Liver (tissue), 9 donors: ENCODE results near the gene DHRS1. TPM values are rescaled to one million over a fixed set of nuclear protein-coding genes. Genes with fewer than 3 reads are reported as not detected.
A peak's percentile ranks its signal among the peaks of the same experiment; 100 is the strongest.

Experiments
- DNase-seq: peaks from one replicate; pipeline ENCODE4 v3.0.0-alpha.2; 2017; ENCODE audit warnings: low spot score
- H3K27ac ChIP-seq, 2 donors: one replicate each; pipeline ENCODE4 v1.7.0; 2013; ENCODE audit warnings: inconsistent platforms in 2 of 2, low read length in 2 of 2, control low read depth in 1 of 2, low read depth in 1 of 2, mild to moderate bottlenecking in 1 of 2
- H3K27me3 ChIP-seq, 4 donors: one replicate each; pipeline versions ENCODE4 v1.6.1 to v1.7.0; 2013; ENCODE audit warnings: low read length in 3 of 4, inconsistent platforms in 1 of 4, mild to moderate bottlenecking in 1 of 4, moderate library complexity in 1 of 4; ENCODE audit not compliant: control insufficient read depth in 4 of 4, insufficient read depth in 4 of 4
- H3K36me3 ChIP-seq, 4 donors: one replicate each; pipeline versions ENCODE4 v1.6.1 to v1.7.0; 2013; ENCODE audit warnings: low read length in 3 of 4, mild to moderate bottlenecking in 3 of 4, low read depth in 1 of 4, moderate library complexity in 1 of 4; ENCODE audit not compliant: control insufficient read depth in 4 of 4, insufficient read depth in 3 of 4
- H3K4me1 ChIP-seq, 4 donors: one replicate each; pipeline versions ENCODE4 v1.6.1 to v1.7.0; 2013; ENCODE audit warnings: low read length in 3 of 4, mild to moderate bottlenecking in 3 of 4, moderate library complexity in 1 of 4; ENCODE audit not compliant: control insufficient read depth in 4 of 4, insufficient read depth in 4 of 4
- H3K4me3 ChIP-seq, 3 donors: one replicate each; pipeline versions ENCODE4 v1.6.1 to v1.7.0; 2013; ENCODE audit warnings: low read length in 3 of 3, control low read depth in 1 of 3, low read depth in 1 of 3, mild to moderate bottlenecking in 1 of 3
- H3K9ac ChIP-seq, 2 donors: one replicate each; pipeline ENCODE4 v1.7.0; 2013; ENCODE audit warnings: low read length in 2 of 2, mild to moderate bottlenecking in 2 of 2, moderate library complexity in 2 of 2, control low read depth in 1 of 2, low read depth in 1 of 2
- H3K9me3 ChIP-seq, 4 donors: one replicate each; pipeline versions ENCODE4 v1.6.1 to v1.7.0; 2013; ENCODE audit warnings: low read length in 3 of 4; ENCODE audit not compliant: control insufficient read depth in 4 of 4
- ATF3 ChIP-seq: IDR thresholded peaks from 2 replicates; pipeline ENCODE4 v1.6.1; 2016; ENCODE audit warnings: antibody characterized with exemption
- CTCF ChIP-seq: fragments of 150-350 bp; IDR thresholded peaks from 2 replicates; pipeline ENCODE4 v1.5.1; 2017; ENCODE audit warnings: improper control_type of control experiment, low read depth, low read length; ENCODE audit not compliant: missing input control
- EGR1 ChIP-seq, 2 donors: IDR thresholded peaks; 2 replicates each; pipeline ENCODE4 v1.6.1; 2016 to 2018; ENCODE audit warnings: antibody characterized with exemption in 2 of 2, low read depth in 2 of 2
- FOXA1 ChIP-seq: IDR thresholded peaks from 2 replicates; pipeline ENCODE4 v1.6.1; 2016; ENCODE audit warnings: antibody characterized with exemption
- FOXA2 ChIP-seq: IDR thresholded peaks from 2 replicates; pipeline ENCODE4 v1.6.1; 2016; ENCODE audit warnings: antibody characterized with exemption
- GABPA ChIP-seq, 2 donors: IDR thresholded peaks in 1 of 2; conservative IDR thresholded peaks in 1 of 2; 2 replicates each; pipeline ENCODE4 v1.6.1; 2016; ENCODE audit warnings: antibody characterized with exemption in 2 of 2, mild to moderate bottlenecking in 1 of 2, moderate library complexity in 1 of 2
- HNF4A ChIP-seq, 2 donors: conservative IDR thresholded peaks; 2 replicates each; pipeline ENCODE4 v1.6.1; 2016; ENCODE audit warnings: antibody characterized with exemption in 2 of 2, mild to moderate bottlenecking in 2 of 2
- HNF4G ChIP-seq: IDR thresholded peaks from 2 replicates; pipeline ENCODE4 v1.6.1; 2016; ENCODE audit warnings: antibody characterized with exemption
- JUND ChIP-seq, 2 donors: IDR thresholded peaks; 2 replicates each; pipeline ENCODE4 v1.6.1; 2016; ENCODE audit warnings: antibody characterized with exemption in 2 of 2
- MAX ChIP-seq: IDR thresholded peaks from 2 replicates; pipeline ENCODE4 v1.6.1; 2016; ENCODE audit warnings: antibody characterized with exemption
- NR2F2 ChIP-seq: IDR thresholded peaks from 2 replicates; pipeline ENCODE4 v1.6.1; 2016; ENCODE audit warnings: antibody characterized with exemption
- RAD21 ChIP-seq, 2 donors: IDR thresholded peaks; 2 replicates each; pipeline ENCODE4 v1.6.1; 2016; ENCODE audit warnings: antibody characterized with exemption in 2 of 2, mild to moderate bottlenecking in 2 of 2
- REST ChIP-seq: IDR thresholded peaks from 2 replicates; pipeline ENCODE4 v1.6.1; 2016; ENCODE audit warnings: antibody characterized with exemption, mild to moderate bottlenecking
- RXRA ChIP-seq, 2 donors: IDR thresholded peaks; 2 replicates each; pipeline ENCODE4 v1.6.1; 2017 to 2018; ENCODE audit warnings: antibody characterized with exemption in 2 of 2, mild to moderate bottlenecking in 1 of 2
- SP1 ChIP-seq: IDR thresholded peaks from 2 replicates; pipeline ENCODE4 v1.6.1; 2018; ENCODE audit warnings: antibody characterized with exemption, mild to moderate bottlenecking
- TAF1 ChIP-seq: conservative IDR thresholded peaks from 2 replicates; pipeline ENCODE4 v1.6.1; 2016; ENCODE audit warnings: antibody characterized with exemption, mild to moderate bottlenecking
- YY1 ChIP-seq: IDR thresholded peaks from 2 replicates; pipeline ENCODE4 v1.6.1; 2016; ENCODE audit warnings: antibody characterized with exemption, mild to moderate bottlenecking
- ZBTB33 ChIP-seq: IDR thresholded peaks from 2 replicates; pipeline ENCODE4 v1.6.1; 2016; ENCODE audit warnings: antibody characterized with exemption
- WGBS: extraction: QIAGEN DNeasy Blood & Tissue Kit; methylation state at CpG from one replicate; pipeline ENCODE4 v1.1.7; 2013; 5-methylcytosine and 5-hydroxymethylcytosine counted together
- polyA plus RNA-seq, 2 donors: library from polyadenylated mRNA; stranded (reverse) in 1 of 2; unstranded in 1 of 2; fragments of 200-250 nt in 1 of 2; fragments of >200 nt in 1 of 2; fragmentation: Nextera tagmentation in 1 of 2; extraction: Ambion mirVana in 1 of 2; gene quantifications; one replicate each; pipeline versions ENCODE4 v1.2.1 to v1.2.3, GENCODE V29; 2013 to 2015
- total RNA-seq, 2 donors: library from RNA; depleted of rRNA; stranded (reverse); fragments of >200 nt; gene quantifications; one replicate each; pipeline ENCODE4 v1.2.3, GENCODE V29; 2014
- donor health status: healthy.
- donor health status: healthy.
- donor health status: healthy.
- donor health status: healthy.
- donor health status: healthy.

Gene DHRS1
- total and polyA plus RNA-seq, 4 donors: 30.3 to 84.9 (median 50.2) TPM

GRCh38 chr14:24274101-24274543 lies 25.5 kb downstream of the DHRS1 start:
- DNase-seq: no peak
- H3K9ac ChIP-seq: no peak overlapping the region
- no peaks in the 10 kb centered on the region for H3K9me3 ChIP-seq
- no peaks in the 10 kb centered on the region for H3K27me3 ChIP-seq
- peaks cover 0 to 2% (median under 1%) of the 10 kb centered on the region in 4 donors for H3K36me3 ChIP-seq
- 85% methylated on average over 3 of the region's 3 CpGs for WGBS
- H3K4me3 ChIP-seq: no peak overlapping the region
- H3K27ac ChIP-seq: no peak overlapping the region
- TF ChIP-seq NR2F2 (no peak), JUND (IDR thresholded peaks at IDR 0.05) (no peak), FOXA1 (no peak), EGR1 (IDR thresholded peaks at IDR 0.05; ENCODE audit: low read depth in 2 of 2) (no peak), TAF1 (no peak), CTCF (no peak), MAX (no peak), RAD21 (IDR thresholded peaks at IDR 0.05) (no peak), SP1 (no peak), RXRA (IDR thresholded peaks at IDR 0.05) (no peak), GABPA (IDR thresholded peaks at IDR 0.05 in 1 of 2, conservative IDR thresholded peaks at IDR 0.05 in 1 of 2) (no peak), HNF4G (no peak), YY1 (no peak), ZBTB33 (no peak), HNF4A (conservative IDR thresholded peaks at IDR 0.05) (no peak), ATF3 (no peak), FOXA2 (no peak)
- peaks cover 1 to 19% (median 7%) of the 10 kb centered on the region in 4 donors for H3K4me1 ChIP-seq

- 45% methylated on average over 3 of the region's 3 CpGs for WGBS
- no peak overlapping the region for H3K27ac ChIP-seq
- no peaks in the 10 kb centered on the region for H3K9me3 ChIP-seq
- H3K4me3 ChIP-seq: no peak overlapping the region
- H3K27me3 ChIP-seq: no peaks in the 10 kb centered on the region
- peaks cover 0 to 8% (median 2%) of the 10 kb centered on the region in 4 donors for H3K36me3 ChIP-seq
- H3K4me1 ChIP-seq: peaks cover 1 to 19% (median 5%) of the 10 kb centered on the region in 4 donors
- DNase-seq: no peak
- H3K9ac ChIP-seq: no peak overlapping the region
- TF ChIP-seq RXRA (IDR thresholded peaks at IDR 0.05) (peak; percentile 23 to 53), FOXA2 (no peak), ATF3 (no peak), REST (no peak), CTCF (peak; percentile 8), YY1 (no peak), TAF1 (no peak), SP1 (no peak), HNF4A (conservative IDR thresholded peaks at IDR 0.05) (no peak), MAX (no peak), GABPA (IDR thresholded peaks at IDR 0.05 in 1 of 2, conservative IDR thresholded peaks at IDR 0.05 in 1 of 2) (no peak), ZBTB33 (no peak), JUND (IDR thresholded peaks at IDR 0.05) (no peak), NR2F2 (no peak)
Observed at GRCh38 chr14:24273422-24273998, 26.1 kb downstream of the DHRS1 start.
